Stimulated activated CD8-positive, alpha-beta memory T cell treated with anti-CD3 and anti-CD28 coated beads, Interleukin-7, amount 100 ng/mL, for 48 hours (primary cell): ENCODE results near the gene ADAMTS17.

Source experiments
- DNase-seq, 2 donors: peaks; one replicate each; pipeline ENCODE4 v3.0.0-alpha.2; 2020; ENCODE audit warnings: low read depth in 1 of 2; ENCODE audit errors: extremely low read depth in 1 of 2

Gene ADAMTS17

DNA sequence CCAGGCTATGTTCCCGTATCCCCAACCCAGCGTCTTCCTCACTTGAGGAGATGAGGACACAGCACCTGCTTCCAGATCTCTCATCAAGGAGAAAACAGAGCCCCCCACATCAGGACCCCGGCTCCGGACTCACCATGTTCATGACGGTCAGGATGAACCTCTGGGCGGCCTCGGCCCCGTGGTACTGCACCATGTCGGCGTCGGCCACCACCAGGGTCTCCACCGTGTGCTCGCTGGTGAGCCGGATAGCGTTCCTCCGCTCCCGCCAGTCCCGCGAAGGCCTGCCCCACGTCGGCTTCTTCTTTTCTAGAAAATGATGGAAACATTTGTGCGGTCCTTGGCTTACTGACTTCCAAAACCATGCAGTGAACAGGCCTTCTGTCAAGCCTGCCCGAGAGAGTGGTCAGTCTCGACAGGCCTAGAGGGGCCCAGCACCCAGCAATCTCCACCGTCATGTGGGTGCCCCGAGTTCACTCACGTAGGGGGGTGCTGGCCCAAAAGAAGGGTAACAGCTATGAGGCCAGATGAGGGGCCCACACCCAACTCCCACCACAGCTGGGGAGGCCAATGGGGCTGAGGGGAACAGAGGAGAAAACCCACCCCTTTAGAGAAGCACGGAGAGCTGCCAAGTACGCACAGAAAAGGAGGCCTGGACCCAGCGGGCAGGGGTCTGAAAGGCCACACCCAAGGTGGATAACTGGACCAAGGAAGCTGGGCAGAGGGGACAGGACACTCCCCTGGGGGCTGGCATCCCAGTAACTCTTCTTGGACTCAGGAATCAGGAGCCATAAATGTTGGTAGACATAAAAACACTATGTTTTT is 60.5 kb downstream of the ADAMTS17 start:
- DNase-seq, result no peak

DNA sequence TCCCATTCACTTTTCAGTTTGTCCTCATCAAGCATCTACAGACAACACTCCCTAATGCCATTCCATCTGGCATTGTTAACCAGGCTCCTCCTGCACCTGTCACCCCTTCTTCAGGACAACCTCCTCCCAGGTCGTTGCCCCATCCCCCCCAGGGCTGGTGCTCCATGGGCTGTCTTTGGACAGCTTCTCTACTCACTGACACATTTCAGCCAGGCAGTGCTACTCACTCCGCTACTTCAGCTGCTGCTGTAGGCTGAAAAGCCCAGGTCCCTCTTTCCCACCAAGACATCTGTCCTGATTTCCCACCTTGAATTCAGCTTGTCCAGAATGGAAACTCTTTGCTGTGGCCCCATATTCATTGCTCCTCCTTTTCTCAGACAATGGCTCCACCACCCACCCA is 61.9 kb downstream of the ADAMTS17 start:
- no peak for DNase-seq

DNA sequence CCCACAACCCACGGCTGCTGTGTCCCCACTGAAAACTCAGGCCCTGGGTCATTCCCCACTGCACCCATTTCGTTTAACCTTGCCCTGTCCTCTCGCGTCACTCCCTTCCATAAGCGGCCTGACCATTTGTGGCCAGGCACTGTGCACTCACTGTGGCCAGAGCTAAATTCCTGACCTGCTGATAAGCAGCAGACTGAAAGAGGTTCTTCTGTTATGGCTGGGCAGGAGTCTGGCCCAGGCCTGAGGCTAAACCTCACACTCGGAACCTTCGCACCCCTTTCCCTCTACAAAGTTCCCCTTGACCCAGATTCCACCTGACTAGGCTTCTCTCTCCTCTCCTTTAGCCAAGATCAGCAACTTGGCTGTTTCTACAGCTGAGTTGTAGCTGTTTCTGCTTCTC is 62.3 kb downstream of the ADAMTS17 start:
- no peak for DNase-seq

DNA sequence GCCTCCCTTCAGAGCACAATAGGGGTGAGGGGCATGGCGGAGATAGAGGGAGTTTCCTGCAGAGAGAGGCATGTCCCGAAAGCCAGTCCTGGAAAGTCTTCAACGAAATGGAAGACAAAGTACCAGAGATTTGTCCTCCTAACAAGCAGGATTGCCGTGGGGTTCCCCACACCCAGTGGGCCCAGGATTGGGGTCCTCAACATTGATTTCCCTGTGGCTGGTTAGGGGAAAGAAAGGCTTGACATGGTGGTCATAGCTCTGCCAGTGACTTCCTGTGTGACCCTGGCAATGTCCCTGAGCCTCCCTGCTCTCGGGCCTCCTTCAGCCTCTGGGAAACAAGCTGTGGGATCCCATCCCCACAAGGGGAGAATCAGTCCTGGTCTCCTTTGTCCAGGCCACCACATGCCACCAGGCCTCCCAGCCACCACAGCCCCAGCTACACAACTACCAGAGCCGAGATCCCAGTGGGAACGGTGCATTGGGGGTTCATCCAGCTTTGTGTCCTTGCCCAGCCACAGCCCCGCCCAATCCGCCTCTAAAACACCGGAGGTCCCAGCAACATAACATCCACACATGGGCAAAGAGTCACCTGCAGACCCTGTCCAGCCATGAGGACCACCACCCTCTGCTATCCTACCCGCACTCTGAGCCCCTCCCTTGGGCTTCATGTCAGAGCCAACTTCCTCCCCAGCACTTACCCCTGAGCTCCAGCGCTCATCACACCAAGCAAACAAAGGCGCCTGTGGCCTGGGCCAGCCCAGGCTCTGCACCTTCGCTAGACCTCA is 63.0 kb downstream of the ADAMTS17 start:
- DNase-seq, result no peak

DNA sequence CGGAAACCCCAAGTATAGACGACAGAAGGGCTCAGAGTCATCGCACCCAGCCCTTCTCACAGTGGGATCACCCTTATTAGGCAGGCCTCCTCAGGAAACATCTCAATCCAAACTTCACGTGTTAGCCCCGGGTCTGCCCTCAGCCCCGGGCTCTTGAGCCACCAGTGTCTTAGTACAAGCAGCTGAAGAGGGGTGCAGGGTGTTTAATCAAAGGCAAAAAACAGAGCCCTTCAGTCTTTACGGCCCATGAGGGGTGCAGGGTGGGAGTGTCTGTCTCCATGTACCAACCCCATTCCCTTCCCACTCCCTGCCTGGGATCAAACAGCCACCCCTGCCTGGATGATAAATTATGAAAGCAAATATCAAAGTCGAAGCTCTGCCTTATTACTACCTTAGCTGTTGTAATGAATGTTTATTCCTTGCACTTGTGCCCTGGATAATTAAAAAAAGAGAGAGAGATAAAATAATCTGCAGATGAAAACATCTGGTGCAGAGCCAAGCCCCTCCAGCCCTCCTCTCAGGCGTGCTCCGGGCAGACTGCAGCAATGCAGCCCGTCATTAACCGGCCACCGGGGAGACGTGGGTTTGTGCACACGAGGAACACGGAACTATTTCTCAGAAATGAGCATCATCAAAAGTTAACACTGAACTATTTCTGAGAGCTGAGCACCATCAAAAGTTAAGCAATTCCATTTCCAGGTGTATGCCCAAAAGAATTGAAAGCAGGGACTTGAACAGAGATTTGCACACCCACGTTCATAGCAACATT is 64.5 kb downstream of the ADAMTS17 start:
- no peak for DNase-seq

DNA sequence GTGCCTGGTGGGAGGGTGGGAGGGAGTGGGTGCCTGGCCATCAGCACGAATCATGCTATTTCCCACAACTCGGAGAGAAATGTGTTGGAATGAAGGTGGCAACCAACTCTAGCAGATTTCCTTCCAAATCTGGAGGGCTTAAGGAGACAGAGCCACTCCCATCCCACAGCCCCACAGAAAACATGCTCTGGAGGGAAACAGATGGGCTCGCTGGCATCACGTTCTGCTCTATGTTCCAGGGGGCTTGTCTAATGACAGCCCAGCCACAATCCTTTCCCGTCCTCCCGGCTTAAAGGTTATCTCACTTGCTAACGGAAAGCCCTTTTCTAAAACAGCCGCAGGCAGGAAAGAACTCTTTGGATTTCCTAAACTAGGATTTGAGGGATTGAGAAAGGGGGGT is 65.3 kb downstream of the ADAMTS17 start:
- DNase-seq, result no peak

DNA sequence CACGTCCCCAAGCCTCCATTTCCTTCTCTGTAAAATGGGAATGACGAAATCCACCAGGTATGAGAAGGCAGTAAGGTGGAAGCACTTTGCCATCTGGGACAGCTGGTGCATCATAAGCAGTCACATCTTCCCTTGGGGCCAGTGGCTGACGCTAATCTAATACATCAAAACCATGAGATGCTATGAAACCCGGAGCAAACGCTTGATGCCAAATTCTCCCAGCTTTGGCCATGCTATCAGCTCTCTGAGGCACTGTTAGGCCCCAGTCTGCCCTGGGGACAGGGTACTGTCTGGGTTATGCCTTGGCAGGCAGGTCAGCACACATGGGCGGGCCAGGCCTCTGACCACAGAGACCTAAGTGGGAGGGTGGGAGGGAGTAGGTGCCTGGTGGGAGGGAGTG is 66.1 kb downstream of the ADAMTS17 start:
- DNase-seq, result no peak

DNA sequence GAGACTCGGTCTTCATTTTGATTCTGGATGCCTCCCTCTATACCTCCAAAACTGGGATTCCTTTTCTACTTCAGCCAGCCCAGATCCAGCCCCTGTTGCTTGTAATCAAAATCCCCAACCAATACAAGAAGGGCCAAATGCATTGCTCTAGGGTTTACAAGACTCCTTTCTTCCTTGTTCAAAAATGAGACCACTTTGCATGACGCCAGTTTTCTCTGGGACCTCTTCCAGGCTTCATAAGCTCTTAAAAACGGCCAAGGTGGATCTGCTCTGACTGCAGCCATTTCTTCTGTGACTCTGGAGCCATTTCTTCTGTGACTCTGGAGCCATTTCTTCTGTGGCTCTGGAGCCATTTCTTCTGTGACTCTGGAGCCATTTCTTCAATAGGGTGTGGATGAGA is 71.9 kb downstream of the ADAMTS17 start:
- DNase-seq, result no peak

DNA sequence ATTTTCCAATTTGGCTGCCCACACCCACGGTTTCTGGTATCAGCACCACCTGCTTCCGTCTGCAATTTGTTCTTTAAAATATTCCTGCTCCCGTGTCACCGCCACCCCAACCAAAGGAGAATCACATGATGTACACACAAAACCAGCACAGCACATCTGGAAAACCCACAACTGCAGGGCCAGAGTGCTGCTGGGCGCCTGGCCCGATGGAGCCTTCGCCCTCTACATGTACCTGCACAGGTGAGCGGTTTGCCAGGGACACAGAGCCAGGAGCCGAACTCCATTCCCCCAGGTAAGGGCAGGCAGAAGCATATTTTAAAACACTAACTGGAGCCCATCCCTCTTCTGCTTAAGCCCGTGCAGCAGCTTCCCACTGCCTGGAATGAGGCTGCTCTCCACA is 75.6 kb downstream of the ADAMTS17 start:
- no peak for DNase-seq

DNA sequence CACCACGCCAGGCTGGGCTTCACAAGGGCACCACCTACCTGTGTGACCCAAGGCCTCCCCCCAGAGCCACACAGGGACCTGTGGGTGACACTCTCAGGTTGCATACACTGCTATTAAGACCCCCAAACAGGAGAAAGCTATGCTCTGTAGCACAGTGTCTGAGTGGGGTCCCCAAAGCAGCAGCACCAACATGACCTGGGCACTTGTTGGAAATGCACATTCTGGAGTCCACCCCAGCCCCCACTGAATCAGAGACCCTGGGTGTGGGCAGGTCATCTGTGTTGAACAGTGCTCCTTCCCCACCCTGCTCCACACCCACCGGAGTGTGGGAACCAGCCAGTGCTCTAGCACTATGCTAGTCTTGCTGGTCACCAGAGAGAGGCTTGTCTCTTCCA is 76.1 kb downstream of the ADAMTS17 start:
- no peak for DNase-seq

DNA sequence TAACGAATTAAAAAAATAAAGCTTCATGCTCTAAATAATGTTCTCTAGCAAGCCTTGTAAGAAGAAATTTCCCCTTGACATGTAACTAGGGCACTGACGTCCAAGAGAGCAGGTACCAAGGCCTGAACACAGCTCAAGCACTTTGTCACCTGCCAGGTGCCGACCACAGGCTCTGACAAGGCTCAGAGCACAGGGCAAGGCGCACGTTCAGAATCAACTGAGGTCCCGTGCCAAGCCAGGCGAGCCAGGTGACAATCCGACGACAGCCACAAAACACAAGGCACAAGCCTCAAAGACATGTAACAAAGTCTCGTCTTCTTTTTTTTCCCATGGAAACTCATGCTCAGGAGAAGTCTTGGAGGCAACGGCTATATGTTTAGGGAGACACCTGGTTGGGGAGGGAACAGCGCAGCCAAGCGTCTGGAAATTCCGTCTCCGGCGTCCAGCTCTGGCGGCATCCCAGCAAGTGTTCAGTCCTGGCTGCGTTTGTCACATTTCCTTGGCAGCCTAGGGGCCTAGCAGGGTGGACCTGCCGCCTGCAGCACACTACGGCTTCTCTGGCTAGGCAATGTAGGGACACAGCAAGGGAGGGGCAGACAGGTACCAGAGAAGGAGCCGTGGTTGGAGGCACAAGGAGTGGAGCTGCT is 76.7 kb downstream of the ADAMTS17 start:
- no peak for DNase-seq

DNA sequence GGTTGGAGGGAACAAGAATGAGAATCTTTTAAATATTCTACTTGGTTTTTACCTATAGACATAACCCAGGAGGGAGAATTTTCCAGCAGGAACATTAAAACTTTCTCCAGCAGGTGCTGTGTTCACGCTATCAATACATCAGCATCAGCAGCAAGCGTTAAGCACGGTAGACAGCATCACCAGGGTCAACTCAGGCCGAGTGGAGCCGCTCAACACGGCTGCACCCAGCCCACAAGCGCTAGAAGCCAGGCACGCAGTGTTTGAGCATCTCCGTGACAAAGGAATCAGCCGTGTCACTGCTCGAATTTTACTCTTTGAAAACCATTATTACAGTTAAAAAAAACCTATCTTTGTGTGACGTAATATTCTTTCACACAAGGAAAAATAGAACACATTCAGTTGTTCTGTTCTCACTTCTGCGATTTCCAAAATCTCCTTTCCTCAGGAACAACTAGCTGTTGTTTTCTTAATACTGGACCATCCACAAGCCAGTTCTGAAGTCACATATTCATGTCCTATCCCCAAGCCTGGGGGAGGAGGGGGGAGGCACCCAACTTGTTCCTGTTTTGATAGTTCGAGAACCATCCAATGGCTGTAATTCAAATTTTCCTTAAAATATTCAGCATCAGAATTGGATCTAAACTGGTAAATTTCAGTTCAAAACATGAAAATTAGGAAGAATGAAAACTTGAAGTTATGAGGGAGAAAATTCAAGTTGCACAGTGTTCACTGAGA is 77.9 kb downstream of the ADAMTS17 start:
- no peak for DNase-seq

DNA sequence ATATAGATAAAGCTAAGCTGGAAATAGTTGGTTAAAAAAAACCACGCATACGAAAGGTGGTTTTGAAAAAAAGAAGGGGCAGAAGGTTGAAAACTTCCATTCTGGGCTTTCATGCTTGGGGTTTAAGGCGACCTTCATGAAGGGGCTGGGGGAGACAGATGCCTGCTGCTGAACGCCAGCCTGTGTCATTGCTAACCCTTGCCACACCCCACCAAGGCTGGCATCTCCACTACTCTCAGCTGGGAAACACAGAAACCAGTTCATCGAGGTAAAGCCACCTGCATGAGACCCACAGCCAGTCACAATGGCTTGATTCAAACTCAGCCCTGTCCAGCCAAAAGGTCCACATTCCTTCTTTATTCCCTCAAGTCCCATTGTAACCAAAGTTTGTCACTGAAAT is 78.7 kb downstream of the ADAMTS17 start:
- no peak for DNase-seq

DNA sequence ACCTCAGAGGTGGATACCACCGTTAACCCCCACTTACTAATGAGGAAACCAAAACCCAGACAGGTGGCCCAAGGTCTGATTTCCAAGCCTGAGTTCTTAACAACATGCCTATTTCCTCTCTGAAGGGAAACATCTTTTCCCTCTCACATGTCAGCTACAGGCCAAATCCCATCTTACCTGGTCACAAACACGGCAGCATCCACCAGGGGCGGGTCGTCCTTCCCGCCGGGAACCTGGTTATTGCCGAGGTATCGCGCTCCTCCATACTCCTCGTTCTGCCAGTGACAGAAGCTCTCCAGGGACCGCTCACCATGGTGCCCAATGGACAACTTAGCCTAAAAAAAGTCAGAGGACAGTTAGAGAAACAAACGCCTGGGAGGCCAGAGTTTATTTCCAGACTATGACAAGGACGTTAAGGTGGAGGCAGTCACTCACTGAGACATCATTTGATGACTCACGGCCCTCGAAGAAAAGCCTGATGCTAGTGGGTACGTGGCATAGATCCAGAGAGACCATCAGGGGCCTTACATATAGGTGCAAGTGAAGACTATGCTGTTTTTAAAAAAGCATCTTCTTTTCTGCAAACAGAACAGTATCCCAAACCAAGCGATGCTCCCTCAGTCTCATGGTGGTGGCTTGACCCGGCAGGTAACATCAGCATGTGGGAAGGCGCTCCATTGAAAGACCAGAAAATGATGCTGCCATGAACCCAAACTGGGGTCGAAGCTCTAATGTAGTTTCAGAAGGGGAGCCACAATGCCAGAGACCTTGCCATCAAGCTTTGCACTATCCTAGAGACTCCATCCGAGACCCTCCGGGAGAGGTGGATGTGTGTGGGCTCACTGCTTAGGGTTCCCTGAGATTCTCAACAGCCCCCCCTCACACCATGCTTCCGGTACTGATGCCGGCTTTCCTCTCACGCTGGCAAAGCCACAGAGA is 80.2 kb downstream of the ADAMTS17 start:
- no peak for DNase-seq

DNA sequence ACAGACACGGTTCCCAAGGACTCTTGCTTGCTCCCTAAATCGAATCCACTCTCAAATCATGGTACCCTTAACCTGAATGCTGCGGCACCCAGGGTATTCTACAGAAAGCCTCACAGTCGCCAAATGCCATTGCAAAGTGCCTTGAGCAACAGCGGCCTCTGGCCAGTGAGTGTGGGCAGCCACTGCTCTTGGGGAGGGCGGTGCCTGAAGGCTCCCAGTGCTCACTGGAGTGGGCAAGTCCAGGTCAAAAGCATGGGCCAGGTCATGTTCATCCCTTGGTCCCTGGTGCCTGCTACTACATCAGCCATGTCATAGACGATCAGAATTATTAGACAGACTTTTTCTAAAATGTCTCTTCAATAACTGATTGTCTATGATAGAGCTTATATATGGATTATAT is 82.5 kb downstream of the ADAMTS17 start:
- DNase-seq, result no peak

DNA sequence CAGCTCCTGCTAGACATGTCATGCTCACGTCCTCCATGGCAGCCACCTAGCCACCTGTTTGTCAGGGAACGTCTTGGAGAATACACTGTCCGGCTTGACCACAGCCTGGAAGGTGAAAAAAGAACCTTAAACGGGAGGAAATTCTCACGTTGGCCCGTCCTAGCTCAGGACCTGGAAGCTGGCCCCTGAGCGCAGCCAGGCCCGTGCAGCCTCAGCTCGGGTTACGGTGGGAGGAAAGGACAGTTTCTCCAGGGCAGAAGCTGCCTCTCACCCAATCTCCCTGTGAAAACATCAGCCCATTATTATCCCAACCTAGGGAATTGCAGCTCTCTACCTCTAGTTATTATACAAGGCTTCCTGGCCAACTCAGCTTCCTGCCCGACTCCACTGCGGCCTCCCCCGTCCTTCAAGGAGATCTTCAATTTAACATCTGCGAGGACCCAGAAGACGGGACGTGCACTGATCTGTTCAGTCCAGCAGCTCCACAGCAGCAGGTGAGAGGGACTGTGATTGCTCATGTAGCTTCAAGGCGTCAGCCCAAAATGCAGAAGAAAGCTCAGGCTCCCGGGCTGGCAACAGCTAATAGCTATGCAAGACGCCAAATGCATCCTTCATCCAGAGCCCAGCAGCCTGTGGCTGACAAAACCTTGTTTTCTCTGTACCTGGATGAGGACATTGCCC is 84.7 kb downstream of the ADAMTS17 start:
- DNase-seq, result no peak

DNA sequence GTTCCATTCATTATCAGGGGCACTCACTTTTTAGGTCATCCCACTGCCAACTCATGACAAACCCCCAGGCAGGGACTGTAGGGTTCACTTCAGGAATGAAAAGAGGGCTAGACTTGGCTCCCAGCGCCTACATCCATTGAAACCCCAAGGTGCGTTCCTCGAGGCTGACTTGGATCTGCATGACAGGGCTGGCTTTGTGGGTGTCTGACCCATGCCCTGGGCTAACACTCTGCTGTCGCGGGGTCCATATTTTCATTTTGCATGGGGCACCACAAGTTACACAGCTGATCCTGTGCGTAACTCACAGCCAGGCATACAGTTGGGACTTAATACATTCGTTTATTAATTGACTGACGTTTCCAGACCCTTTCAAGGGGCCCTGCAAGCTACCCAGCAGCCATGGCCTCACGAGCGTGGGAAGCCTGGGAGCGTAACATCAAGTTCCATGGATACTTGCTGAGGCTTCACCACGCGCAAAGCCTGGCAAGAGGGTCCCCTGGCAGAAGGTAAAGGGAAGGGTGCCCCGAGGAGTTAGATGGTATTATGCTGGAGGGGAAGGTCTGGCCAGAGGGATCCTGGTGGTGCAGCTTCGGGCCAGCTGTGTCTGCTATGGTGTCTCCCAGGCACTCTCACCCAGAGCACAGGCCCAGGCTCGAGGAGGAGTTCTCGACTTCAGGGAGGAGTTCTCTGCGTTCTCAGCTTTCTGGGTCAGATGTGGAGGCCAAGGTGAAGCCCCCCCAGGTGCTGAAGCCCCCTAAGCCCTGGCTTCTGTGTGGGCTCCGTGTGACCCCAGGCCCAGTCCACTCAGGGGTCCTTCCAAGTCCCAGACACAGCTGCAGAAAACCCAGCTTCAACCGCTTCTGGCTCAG is 85.4 kb downstream of the ADAMTS17 start:
- no peak for DNase-seq

DNA sequence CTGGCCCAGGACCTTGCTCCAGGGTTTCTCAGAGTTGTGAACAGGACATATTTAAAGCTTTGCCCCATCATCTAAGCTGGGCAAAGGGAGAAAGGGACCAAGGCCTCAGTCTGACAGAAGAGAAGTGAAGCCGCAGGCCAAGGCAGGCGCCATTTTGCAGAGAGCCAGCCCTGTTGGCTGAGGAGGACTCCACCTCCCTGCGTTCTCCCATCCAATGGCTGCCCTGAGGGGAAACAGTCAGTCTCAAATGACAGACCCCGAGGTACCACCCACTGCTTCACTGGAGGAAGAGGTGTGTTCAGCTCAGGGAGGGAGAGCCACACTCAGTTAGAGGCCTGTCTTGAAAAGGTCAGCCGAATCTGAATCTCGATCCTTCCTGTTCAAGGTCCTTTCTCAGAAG is 86.1 kb downstream of the ADAMTS17 start:
- no peak for DNase-seq
